SK-N-MC (cell line): Measurements from ENCODE around the gene SFI1.
A peak's percentile ranks its signal among the peaks of the same experiment; 100 is the strongest.
"Not testable (repeated sequence)": the region's sequence is repeated elsewhere in the genome, so short reads cannot be mapped to it uniquely, and the experiment has no call there.

Source experiments
- DNase-seq: peaks from one replicate; pipeline ENCODE4 v3.0.0-alpha.2; 2011; ENCODE audit warnings: low read depth, low spot score
- H3K27ac ChIP-seq: fragments of 200-600 bp; sonication (generic); 2 replicates; pipeline ENCODE4 v1.5.1; 2016; ENCODE audit warnings: mixed run types
- H3K36me3 ChIP-seq: fragments of 200-600 bp; sonication (generic); 2 replicates; pipeline ENCODE4 v1.6.1; 2017; ENCODE audit warnings: antibody characterized with exemption, low read length, mixed read lengths; ENCODE audit not compliant: insufficient read depth
- H3K4me3 ChIP-seq: fragments of 200-600 bp; sonication (generic); 2 replicates; pipeline ENCODE4 v1.5.1; 2016
- H3K9ac ChIP-seq: fragments of 200-600 bp; sonication (generic); 2 replicates; pipeline ENCODE4 v1.8.0; 2017; ENCODE audit warnings: mixed run types, mixed read lengths; ENCODE audit not compliant: insufficient read length
- H3K9me3 ChIP-seq: fragments of 200-600 bp; sonication (generic); 2 replicates; pipeline ENCODE4 v1.6.1; 2017; ENCODE audit warnings: low read depth, mild to moderate bottlenecking, antibody characterized with exemption, low read length, moderate library complexity, mixed read lengths
- EZH2 ChIP-seq: fragments of 200-600 bp; sonication (generic); IDR thresholded peaks from one replicate; pipeline ENCODE4 v1.6.1; 2017; ENCODE audit warnings: antibody characterized with exemption
- FOXP2 ChIP-seq: optimal IDR thresholded peaks from 2 replicates; pipeline ENCODE3; 2011; ENCODE audit warnings: mild to moderate bottlenecking, moderate library complexity; ENCODE audit not compliant: insufficient read depth; ENCODE audit errors: extremely low read length, control extremely low read depth
- POLR2AphosphoS5 ChIP-seq: IDR thresholded peaks from 2 replicates; pipeline ENCODE4 v1.6.1; 2012; ENCODE audit warnings: mild to moderate bottlenecking, low read depth, low read length, borderline replicate concordance

SFI1 gene

DNA sequence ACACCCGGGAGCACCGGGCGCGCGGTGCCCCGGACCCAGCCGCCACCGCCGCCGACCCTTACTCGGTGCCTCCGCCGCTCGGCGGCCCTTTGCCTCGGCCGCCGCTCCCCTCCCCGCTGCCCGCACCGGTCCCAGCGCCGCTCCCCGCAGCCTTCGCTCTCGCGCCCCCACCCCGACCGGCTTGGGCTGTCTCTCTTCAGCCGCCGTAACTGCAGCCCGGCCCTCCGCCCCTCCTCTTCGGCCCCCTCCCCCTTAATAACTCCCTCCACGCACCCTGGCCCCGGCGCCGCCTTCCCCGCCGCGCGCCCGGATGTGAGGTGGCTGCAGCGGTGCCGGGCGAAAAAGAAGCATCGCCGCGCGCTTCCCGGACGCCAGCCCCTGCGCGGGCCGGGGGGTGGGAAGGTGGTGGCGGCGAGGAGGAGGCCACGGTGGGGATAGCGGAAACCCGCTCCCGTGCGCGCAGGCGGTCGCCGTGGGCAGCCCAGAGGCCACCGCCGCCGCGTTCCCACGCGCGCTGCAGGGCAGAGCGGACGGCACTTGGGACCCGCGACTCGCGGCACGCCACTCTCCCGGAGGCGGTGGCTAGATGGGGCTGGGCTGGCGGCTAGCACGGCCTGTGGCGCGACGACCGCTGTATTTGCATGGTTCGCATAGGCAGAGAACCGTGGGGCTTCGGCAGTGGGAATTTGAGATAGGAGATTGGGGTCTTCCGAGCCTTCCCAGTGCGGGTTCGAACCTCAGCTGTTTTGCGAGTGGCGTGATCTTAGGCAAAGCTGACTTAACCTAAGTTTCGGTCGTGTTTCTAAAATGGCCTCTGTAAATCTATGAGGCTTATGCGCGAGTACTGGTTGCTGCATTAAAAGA, 6.5 kb upstream of the SFI1 start, which contains the start of gene EIF4ENIF1:
Gene EIF4ENIF1 (minus strand): TSS at position 211 of the 864 bp plus-strand sequence. CDS start 1,124 bp downstream, outside the sequence.
- peaks cover 29% of the 10 kb centered on the region for H3K36me3 ChIP-seq
- H3K4me3 ChIP-seq: peak within 1 kb of the TSS; percentile 100
- peak within 1 kb of the TSS; percentile 65 for H3K27ac ChIP-seq
- H3K9me3 ChIP-seq: no peaks in the 10 kb centered on the region
- TF ChIP-seq POLR2AphosphoS5 (peak; percentile 75), EZH2 (no peak), FOXP2 (peak; percentile 3)
- DNase-seq: peak; percentile 26
- H3K9ac ChIP-seq: peak within 1 kb of the TSS; percentile 91

DNA sequence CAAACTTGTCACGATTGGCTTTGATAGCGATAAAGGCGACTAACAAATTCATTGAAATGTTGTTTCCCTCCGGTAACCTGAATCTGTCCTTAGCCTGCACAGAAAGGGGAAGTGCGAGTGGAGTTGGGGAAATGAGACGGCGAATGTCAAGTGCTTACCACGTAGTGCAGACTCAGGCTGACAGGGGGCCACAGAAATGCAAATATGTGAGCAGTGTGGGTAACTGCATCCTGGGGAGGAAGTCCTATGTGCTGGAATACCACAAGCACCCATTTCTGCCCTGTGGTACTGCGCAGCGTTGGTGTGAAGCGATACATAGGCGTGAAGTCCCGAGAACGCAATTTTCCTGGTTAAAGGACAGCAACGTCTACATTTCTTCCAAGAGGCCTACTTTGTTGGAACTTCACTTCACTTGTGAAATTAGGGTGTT, 5.8 kb upstream of the SFI1 start:
- peak overlapping the region; percentile 91 for H3K9ac ChIP-seq
- H3K36me3 ChIP-seq: peaks cover 23% of the 10 kb centered on the region
- H3K9me3 ChIP-seq: no peaks in the 10 kb centered on the region
- H3K27ac ChIP-seq: peak overlapping the region; percentile 65
- no peak for TF ChIP-seq FOXP2
- no peak for TF ChIP-seq POLR2AphosphoS5
- no peak for TF ChIP-seq EZH2
- DNase-seq: no peak
- peak overlapping the region; percentile 100 for H3K4me3 ChIP-seq

DNA sequence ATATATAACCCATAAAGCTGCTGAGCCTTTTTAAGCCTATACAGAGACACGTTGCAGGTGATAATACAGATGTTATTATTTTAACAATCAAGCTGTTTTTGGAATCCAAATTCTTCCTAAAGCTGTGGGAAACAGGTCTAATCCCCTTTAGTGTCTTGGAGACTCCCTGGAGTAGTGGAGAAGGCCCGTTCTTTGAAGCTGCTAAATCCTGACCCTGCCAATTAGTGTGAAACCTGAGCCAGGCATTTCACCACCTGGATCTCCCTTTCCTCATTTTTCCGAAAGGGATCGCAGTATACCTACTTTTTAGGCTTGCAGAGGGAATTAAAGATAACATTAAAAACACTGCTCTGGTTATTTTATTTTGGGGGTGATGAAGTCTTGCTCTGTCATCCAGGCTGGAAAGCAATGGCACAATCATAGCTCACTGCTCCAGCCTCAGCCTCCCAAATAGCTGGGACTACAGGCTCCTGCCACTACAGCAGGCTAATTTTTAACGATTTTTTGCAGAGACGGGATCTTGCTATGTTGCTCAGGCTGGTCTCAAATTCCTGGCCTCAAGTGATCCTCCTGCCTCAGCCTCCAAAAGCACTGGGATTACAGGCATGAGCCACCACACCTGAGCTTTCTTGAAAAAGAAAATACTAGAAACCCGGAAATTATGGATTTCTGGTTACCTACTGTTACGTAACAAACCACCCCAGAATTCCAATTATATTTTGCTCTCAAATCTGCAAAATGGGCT, 4.9 kb upstream of the SFI1 start:
- peak overlapping the region; percentile 91 for H3K9ac ChIP-seq
- no peak; the same call in 1 of the 2 replicates for TF ChIP-seq POLR2AphosphoS5
- TF ChIP-seq FOXP2: no peak
- peak overlapping the region; percentile 65 for H3K27ac ChIP-seq
- no peaks in the 10 kb centered on the region for H3K9me3 ChIP-seq
- H3K36me3 ChIP-seq: peaks cover 19% of the 10 kb centered on the region
- H3K4me3 ChIP-seq: peak overlapping the region; percentile 100
- no peak for DNase-seq

DNA sequence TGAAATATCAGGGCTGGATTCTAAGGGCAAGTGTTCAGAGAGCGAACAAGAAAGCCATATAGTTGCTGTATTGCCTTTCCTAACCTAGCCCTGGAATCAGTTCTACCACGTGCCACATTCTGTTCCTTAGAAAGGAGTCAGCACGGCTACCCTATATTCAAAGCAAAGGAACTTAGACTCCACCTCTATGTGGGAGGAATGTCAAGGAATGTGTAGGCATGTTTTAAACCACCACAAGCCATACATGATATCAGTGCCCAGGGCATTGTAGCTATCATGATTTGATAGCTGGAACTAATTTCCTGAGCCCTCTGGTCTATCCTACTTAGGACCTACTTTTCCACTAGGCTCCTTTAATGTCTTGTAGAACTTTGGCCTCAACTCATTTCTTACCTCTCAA, 4.2 kb upstream of the SFI1 start:
- Histone ChIP-seq H3K9me3 (no peaks in the 10 kb centered on the region), H3K9ac (no peak overlapping the region), H3K27ac (peak overlapping the region; percentile 61), H3K4me3 (no peak overlapping the region), H3K36me3 (peaks cover 12% of the 10 kb centered on the region)
- no peak for DNase-seq
- TF ChIP-seq EZH2 (no peak), POLR2AphosphoS5 (no peak), FOXP2 (no peak)

DNA sequence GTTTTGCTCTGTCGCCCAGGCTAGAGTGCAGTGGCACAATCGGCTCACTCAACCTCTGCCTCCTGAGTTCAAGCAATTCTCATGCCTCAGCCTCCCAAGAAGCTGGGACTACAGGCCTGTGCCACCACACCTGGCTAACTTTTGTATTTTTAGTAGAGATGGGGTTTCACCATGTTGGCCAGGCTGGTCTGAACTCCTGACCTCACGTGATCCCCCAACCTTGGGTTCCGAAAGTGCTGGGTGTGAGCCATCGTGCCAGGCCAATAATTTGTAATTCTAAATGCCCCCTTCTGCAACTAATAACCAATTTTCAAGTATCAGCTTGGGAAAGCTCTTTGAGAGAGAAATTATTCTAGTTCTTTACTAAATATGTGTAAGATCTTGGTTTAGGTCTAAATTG, 3.0 kb upstream of the SFI1 start:
- not testable (repeated sequence) for H3K9me3 ChIP-seq, H3K36me3 ChIP-seq, DNase-seq, H3K4me3 ChIP-seq, H3K9ac ChIP-seq, H3K27ac ChIP-seq

DNA sequence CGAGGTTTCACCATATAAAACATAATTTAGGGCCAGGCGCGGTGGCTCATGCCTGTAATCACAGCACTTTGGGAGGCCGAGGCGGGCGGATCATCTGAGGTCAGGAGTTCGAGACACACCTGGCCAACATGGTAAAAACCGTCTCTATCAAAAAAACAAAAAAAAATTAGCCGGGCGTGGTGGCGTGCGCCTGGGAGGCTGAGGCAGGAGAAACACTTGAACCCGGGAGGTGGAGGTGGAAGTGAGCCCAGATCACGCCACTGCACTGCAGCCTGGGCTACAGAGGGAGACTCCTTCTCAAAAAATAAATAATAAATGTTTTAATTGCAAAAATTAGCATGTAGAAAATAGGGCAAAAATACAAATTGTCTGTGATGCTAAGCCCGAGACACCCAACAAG, 993 bp upstream of the SFI1 start:
- H3K27ac ChIP-seq: peak overlapping the region; percentile 65; the same call in 1 of the 2 replicates
- peak overlapping the region; percentile 66 for H3K9ac ChIP-seq
- TF ChIP-seq POLR2AphosphoS5: no peak
- TF ChIP-seq FOXP2: no peak
- TF ChIP-seq EZH2: no peak
- H3K36me3 ChIP-seq: 0 out of 2 replicates have a peak, but pooled peaks cover 4% of the 10 kb centered on the region
- H3K9me3 ChIP-seq: no peaks in the 10 kb centered on the region; the same call in 1 of the 2 replicates
- DNase-seq: no peak
- peak overlapping the region; percentile 96 for H3K4me3 ChIP-seq

DNA sequence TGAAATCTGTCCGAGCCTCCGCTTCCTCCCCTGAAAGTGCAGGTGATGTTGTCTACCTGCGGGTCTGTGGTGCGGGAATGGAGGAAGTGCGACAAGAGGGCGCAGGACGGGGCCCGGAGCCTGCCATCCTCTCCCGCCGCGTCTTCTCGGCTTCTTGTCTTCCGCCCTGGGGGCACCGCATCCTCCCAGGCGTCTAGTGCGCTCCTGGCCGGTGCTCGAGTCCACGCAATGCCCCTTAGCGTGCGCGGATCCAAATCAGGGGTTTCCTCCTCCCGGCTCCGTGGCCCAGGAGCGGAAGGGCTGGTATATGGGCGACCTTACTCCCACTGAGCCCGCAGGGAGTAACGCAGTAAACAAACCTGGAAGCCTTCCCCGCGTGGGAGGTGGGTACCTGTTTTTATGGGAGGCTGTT, 405 bp downstream of the SFI1 start:
- no peak for TF ChIP-seq FOXP2
- TF ChIP-seq EZH2: no peak
- TF ChIP-seq POLR2AphosphoS5: no peak
- DNase-seq: no peak
- peak overlapping the region; percentile 82 for H3K9ac ChIP-seq
- H3K36me3 ChIP-seq: 0 out of 2 replicates have a peak, but pooled peaks cover 4% of the 10 kb centered on the region
- peak overlapping the region; percentile 96 for H3K4me3 ChIP-seq
- H3K27ac ChIP-seq: no peak overlapping the region
- no peaks in the 10 kb centered on the region; the same call in 1 of the 2 replicates for H3K9me3 ChIP-seq

DNA sequence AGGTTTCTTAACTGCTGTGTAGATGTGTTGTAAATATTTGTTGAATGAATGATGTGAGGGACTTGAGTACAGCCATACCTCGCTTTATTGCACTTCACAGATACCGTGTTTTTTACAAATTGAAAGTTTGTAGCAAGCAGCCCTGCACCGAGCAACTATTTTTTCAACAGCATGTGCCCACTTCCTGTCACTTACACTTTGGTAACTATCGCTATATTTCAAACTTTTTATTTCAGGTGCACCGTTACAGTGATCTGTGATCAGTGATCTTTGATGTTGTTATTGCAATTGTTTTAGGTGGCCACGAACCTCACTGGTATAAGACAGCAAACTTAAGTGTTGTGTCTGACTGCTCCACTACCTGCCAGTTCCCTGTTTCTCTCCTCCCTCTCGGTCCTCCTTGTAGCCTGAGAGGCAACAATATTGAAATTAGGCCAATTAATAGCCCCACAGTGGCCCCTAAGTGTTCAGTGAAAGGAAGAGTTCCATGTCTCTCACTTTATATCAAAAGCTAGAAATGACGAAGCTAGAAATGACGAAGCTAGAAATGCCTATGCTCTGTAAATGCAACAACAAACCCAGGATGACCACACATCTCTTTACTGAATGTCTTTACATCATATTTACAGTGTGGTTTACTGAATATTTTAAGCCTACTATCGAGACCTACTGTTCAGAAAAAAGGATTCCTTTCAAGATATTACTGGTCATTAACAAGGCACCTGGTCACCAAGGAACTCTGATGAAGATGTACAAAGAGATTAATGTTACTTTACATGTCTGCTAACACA, 1.0 kb downstream of the SFI1 start:
- peak overlapping the region; percentile 82 for H3K9ac ChIP-seq
- no peak for DNase-seq
- 0 out of 2 replicates have a peak, but pooled peaks cover 4% of the 10 kb centered on the region for H3K36me3 ChIP-seq
- TF ChIP-seq FOXP2: no peak
- no peak for TF ChIP-seq EZH2
- no peak for TF ChIP-seq POLR2AphosphoS5
- no peak overlapping the region for H3K27ac ChIP-seq
- no peaks in the 10 kb centered on the region; the same call in 1 of the 2 replicates for H3K9me3 ChIP-seq
- peak overlapping the region; percentile 96 for H3K4me3 ChIP-seq
